Measurements from ENCODE around the gene SUPT20HL2.

SUPT20HL2 gene

DNA sequence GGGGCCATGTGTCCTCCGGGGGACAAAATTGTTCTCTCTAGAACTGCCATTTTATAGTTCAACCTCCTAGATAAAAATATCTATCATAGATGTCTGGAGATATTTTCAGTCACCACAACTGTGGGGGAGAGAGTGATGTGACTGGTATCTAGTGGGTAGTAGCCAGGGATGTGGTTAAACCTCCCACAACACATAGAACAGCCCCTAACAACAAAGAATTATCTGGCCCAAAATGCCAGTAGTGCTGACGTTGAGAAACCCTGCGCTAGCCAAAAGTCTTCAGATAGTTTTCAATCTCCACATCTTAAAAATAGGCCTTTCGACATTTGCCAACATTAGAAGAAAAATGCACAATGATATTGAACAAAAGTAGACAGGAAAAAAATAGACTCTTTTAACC, 19.0 kb upstream of the SUPT20HL2 start:
- TF ChIP-seq, protein P1, sequence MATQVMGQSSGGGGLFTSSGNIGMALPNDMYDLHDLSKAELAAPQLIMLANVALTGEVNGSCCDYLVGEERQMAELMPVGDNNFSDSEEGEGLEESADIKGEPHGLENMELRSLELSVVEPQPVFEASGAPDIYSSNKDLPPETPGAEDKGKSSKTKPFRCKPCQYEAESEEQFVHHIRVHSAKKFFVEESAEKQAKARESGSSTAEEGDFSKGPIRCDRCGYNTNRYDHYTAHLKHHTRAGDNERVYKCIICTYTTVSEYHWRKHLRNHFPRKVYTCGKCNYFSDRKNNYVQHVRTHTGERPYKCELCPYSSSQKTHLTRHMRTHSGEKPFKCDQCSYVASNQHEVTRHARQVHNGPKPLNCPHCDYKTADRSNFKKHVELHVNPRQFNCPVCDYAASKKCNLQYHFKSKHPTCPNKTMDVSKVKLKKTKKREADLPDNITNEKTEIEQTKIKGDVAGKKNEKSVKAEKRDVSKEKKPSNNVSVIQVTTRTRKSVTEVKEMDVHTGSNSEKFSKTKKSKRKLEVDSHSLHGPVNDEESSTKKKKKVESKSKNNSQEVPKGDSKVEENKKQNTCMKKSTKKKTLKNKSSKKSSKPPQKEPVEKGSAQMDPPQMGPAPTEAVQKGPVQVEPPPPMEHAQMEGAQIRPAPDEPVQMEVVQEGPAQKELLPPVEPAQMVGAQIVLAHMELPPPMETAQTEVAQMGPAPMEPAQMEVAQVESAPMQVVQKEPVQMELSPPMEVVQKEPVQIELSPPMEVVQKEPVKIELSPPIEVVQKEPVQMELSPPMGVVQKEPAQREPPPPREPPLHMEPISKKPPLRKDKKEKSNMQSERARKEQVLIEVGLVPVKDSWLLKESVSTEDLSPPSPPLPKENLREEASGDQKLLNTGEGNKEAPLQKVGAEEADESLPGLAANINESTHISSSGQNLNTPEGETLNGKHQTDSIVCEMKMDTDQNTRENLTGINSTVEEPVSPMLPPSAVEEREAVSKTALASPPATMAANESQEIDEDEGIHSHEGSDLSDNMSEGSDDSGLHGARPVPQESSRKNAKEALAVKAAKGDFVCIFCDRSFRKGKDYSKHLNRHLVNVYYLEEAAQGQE (IDR thresholded peaks at IDR 0.05; ENCODE audit: insufficient replicate concordance, low read depth) = no peak
- TF ChIP-seq POLR2AphosphoS5 (IDR thresholded peaks at IDR 0.05; ENCODE audit: low read depth) (no peak), GABPA (IDR thresholded peaks at IDR 0.05; ENCODE audit: low read depth) (no peak), SPI1 (IDR thresholded peaks at IDR 0.05; ENCODE audit: borderline replicate concordance, low read depth) (no peak)
- TF ChIP-seq, protein P2, sequence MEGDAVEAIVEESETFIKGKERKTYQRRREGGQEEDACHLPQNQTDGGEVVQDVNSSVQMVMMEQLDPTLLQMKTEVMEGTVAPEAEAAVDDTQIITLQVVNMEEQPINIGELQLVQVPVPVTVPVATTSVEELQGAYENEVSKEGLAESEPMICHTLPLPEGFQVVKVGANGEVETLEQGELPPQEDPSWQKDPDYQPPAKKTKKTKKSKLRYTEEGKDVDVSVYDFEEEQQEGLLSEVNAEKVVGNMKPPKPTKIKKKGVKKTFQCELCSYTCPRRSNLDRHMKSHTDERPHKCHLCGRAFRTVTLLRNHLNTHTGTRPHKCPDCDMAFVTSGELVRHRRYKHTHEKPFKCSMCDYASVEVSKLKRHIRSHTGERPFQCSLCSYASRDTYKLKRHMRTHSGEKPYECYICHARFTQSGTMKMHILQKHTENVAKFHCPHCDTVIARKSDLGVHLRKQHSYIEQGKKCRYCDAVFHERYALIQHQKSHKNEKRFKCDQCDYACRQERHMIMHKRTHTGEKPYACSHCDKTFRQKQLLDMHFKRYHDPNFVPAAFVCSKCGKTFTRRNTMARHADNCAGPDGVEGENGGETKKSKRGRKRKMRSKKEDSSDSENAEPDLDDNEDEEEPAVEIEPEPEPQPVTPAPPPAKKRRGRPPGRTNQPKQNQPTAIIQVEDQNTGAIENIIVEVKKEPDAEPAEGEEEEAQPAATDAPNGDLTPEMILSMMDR (IDR thresholded peaks at IDR 0.05; ENCODE audit: insufficient read depth, low read length) = no peak
- H3K27me3 ChIP-seq (ENCODE audit: insufficient read depth, poor library complexity, severe bottlenecking) = peaks cover 7% of the 10 kb centered on the region
- no peak overlapping the region for H3K4me3 ChIP-seq (replicated peaks; ENCODE audit: insufficient read depth, low read length)
- DNase-seq (ENCODE audit: low read depth in 1 of 2, low spot score in 1 of 2) = no peak
- H3K27ac ChIP-seq (replicated peaks) = no peak overlapping the region

DNA sequence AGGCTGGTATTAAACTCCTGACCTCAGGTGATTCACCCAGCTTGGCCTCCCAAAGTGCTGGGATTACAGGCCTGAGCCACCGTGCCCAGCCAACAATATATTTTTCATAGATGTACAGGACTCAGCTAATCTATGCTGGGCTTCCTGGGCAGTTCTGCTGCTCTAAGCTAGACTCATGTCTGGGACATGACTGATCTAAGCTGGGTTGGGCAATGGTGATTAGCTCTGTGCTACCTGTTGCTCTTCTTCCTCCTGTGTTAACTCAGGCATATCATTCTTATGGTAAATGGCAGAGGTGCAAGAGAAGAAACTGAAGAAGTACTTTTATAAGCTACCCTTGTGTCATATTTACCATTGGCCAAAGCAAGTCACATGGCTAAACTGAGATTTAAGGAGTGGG, 11.4 kb upstream of the SUPT20HL2 start:
- no peak overlapping the region for H3K4me3 ChIP-seq (replicated peaks; ENCODE audit: insufficient read depth, low read length)

GRCh38 chrX:24321741-24322395, 8.0 kb upstream of the SUPT20HL2 start:
- no peak for DNase-seq (ENCODE audit: low read depth in 1 of 2, low spot score in 1 of 2)
- Histone ChIP-seq H3K4me3 (replicated peaks; ENCODE audit: insufficient read depth, low read length) (no peak overlapping the region), H3K27me3 (ENCODE audit: insufficient read depth, poor library complexity, severe bottlenecking) (no peaks in the 10 kb centered on the region), H3K27ac (replicated peaks) (no peak overlapping the region)
- TF ChIP-seq SPI1 (IDR thresholded peaks at IDR 0.05; ENCODE audit: borderline replicate concordance, low read depth) = no peak
- TF ChIP-seq, protein P1 (IDR thresholded peaks at IDR 0.05; ENCODE audit: insufficient replicate concordance, low read depth) = no peak
- TF ChIP-seq, protein P2 (IDR thresholded peaks at IDR 0.05; ENCODE audit: insufficient read depth, low read length) = no peak
- TF ChIP-seq POLR2AphosphoS5 (IDR thresholded peaks at IDR 0.05; ENCODE audit: low read depth) = no peak
- TF ChIP-seq GABPA (IDR thresholded peaks at IDR 0.05; ENCODE audit: low read depth) = no peak

More for the DNA sequence above, 11.4 kb upstream of the SUPT20HL2 start:
- H3K27me3 ChIP-seq (ENCODE audit: insufficient read depth, poor library complexity, severe bottlenecking) = peaks cover 5% of the 10 kb centered on the region
- no peak overlapping the region for H3K27ac ChIP-seq (replicated peaks)
- TF ChIP-seq SPI1 (IDR thresholded peaks at IDR 0.05; ENCODE audit: borderline replicate concordance, low read depth) (no peak), GABPA (IDR thresholded peaks at IDR 0.05; ENCODE audit: low read depth) (no peak), POLR2AphosphoS5 (IDR thresholded peaks at IDR 0.05; ENCODE audit: low read depth) (no peak)
- TF ChIP-seq, protein P2 (IDR thresholded peaks at IDR 0.05; ENCODE audit: insufficient read depth, low read length) = no peak
- TF ChIP-seq, protein P1 (IDR thresholded peaks at IDR 0.05; ENCODE audit: insufficient replicate concordance, low read depth) = no peak
- no peak for DNase-seq (ENCODE audit: low read depth in 1 of 2, low spot score in 1 of 2)
